WTC11 (cell line): ENCODE measurements around the gene CAMKK2. TPM values are rescaled to one million over a fixed set of nuclear protein-coding genes. Genes with fewer than 3 reads are reported as not detected.

Experiments
- ATAC-seq: fragments of 200-7000 bp; cut with Tn5 transposase; 2 replicates; pipeline ENCODE4 v1.10.0; 2021; ENCODE audit warnings: mild to moderate bottlenecking, moderate library complexity
- CTCF ChIA-PET: fragments of 300-600 bp; sonication (Branson Sonifier 250); formaldehyde crosslinking; loops from one replicate; lab custom pipeline; 2021; ENCODE audit warnings: antibody characterized with exemption; lab: Charles Lee
- POLR2A ChIA-PET: fragments of 350-600 bp; sonication (Branson Sonifier 250); formaldehyde crosslinking; loops from one replicate; lab custom pipeline; 2021; ENCODE audit warnings: antibody characterized with exemption; lab: Charles Lee
- DNase-seq: peaks from one replicate; pipeline ENCODE4 v3.0.0; 2021; ENCODE audit warnings: low spot score
- H3K27ac Mint-ChIP-seq: 2 replicates; pipeline ENCODE4 v1.8.0; 2021; ENCODE audit warnings: mixed read lengths
- H3K27me3 Mint-ChIP-seq: 2 replicates; pipeline ENCODE4 v1.8.0; 2021; ENCODE audit warnings: low read depth, mild to moderate bottlenecking, moderate library complexity, mixed read lengths
- H3K36me3 Mint-ChIP-seq: 2 replicates; pipeline ENCODE4 v1.8.0; 2021; ENCODE audit warnings: mixed read lengths
- H3K4me1 Mint-ChIP-seq: 2 replicates; pipeline ENCODE4 v1.8.0; 2022; ENCODE audit warnings: mixed read lengths
- H3K4me3 Mint-ChIP-seq: 2 replicates; pipeline ENCODE4 v1.8.0; 2021; ENCODE audit warnings: mild to moderate bottlenecking, moderate library complexity, mixed read lengths
- H3K9me3 Mint-ChIP-seq: 2 replicates; pipeline ENCODE4 v1.8.0; 2021; ENCODE audit warnings: mixed read lengths
- ATF1 ChIP-seq: sonication (generic); formaldehyde crosslinking; IDR thresholded peaks from 2 replicates; pipeline ENCODE4 v1.8.1; 2023; ENCODE audit warnings: mild to moderate bottlenecking, moderate library complexity, missing genetic modification reagents
- E2F4 ChIP-seq: sonication (generic); formaldehyde crosslinking; IDR thresholded peaks from 2 replicates; pipeline ENCODE4 v1.8.1; 2022; ENCODE audit warnings: low read depth, mild to moderate bottlenecking, moderate library complexity, missing genetic modification reagents, borderline replicate concordance
- ELF4 ChIP-seq: sonication (generic); formaldehyde crosslinking; IDR thresholded peaks from 2 replicates; pipeline ENCODE4 v1.8.1; 2022; ENCODE audit warnings: low read depth, mild to moderate bottlenecking, moderate library complexity, missing genetic modification reagents
- ESRRA ChIP-seq: sonication (generic); formaldehyde crosslinking; IDR thresholded peaks from 2 replicates; pipeline ENCODE4 v1.8.1; 2022; ENCODE audit warnings: mild to moderate bottlenecking, missing genetic modification reagents, borderline replicate concordance
- FOXK1 ChIP-seq: sonication (generic); formaldehyde crosslinking; IDR thresholded peaks from 2 replicates; pipeline ENCODE4 v1.8.0; 2022; ENCODE audit warnings: mild to moderate bottlenecking, moderate library complexity, missing genetic modification reagents
- FOXP1 ChIP-seq: sonication (generic); formaldehyde crosslinking; IDR thresholded peaks from 2 replicates; pipeline ENCODE4 v1.8.0; 2022; ENCODE audit warnings: missing genetic modification reagents, mild to moderate bottlenecking, moderate library complexity, borderline replicate concordance
- FOXP4 ChIP-seq: sonication (generic); formaldehyde crosslinking; IDR thresholded peaks from 2 replicates; pipeline ENCODE4 v1.8.0; 2022; ENCODE audit warnings: mild to moderate bottlenecking, missing genetic modification reagents
- GABPB1 ChIP-seq: sonication (generic); formaldehyde crosslinking; IDR thresholded peaks from 2 replicates; pipeline ENCODE4 v1.8.1; 2023; ENCODE audit warnings: mild to moderate bottlenecking, missing genetic modification reagents
- HMGXB4 ChIP-seq: sonication (generic); formaldehyde crosslinking; IDR thresholded peaks from 2 replicates; pipeline ENCODE4 v1.8.1; 2023; ENCODE audit warnings: mild to moderate bottlenecking, moderate library complexity, missing genetic modification reagents
- JAZF1 ChIP-seq: fragments of 250-450 bp; sonication (Bioruptor Pico); IDR thresholded peaks from 2 replicates; pipeline ENCODE4 v1.9.0; 2021; ENCODE audit warnings: moderate library complexity, mild to moderate bottlenecking, inconsistent platforms
- MAX ChIP-seq: sonication (generic); formaldehyde crosslinking; IDR thresholded peaks from 2 replicates; pipeline ENCODE4 v1.8.0; 2022; ENCODE audit warnings: mild to moderate bottlenecking, missing genetic modification reagents
- NFE2L1 ChIP-seq: sonication (generic); formaldehyde crosslinking; IDR thresholded peaks from 2 replicates; pipeline ENCODE4 v1.8.1; 2023; ENCODE audit warnings: missing genetic modification reagents
- OVOL2 ChIP-seq: fragments of 250-450 bp; sonication (Bioruptor Pico); IDR thresholded peaks from 2 replicates; pipeline ENCODE4 v1.9.0; 2021; ENCODE audit warnings: mild to moderate bottlenecking, borderline replicate concordance
- PRDM15 ChIP-seq: sonication (generic); formaldehyde crosslinking; IDR thresholded peaks from 2 replicates; pipeline ENCODE4 v1.8.0; 2022; ENCODE audit warnings: missing genetic modification reagents
- PREB ChIP-seq: sonication (generic); formaldehyde crosslinking; IDR thresholded peaks from 2 replicates; pipeline ENCODE4 v1.8.1; 2022; ENCODE audit warnings: mild to moderate bottlenecking, missing genetic modification reagents, moderate library complexity, borderline replicate concordance
- PRRX2 ChIP-seq: fragments of 250-450 bp; sonication (Bioruptor Pico); IDR thresholded peaks from 2 replicates; pipeline ENCODE4 v1.8.0; 2021; ENCODE audit warnings: mild to moderate bottlenecking
- SMAD4 ChIP-seq: sonication (generic); formaldehyde crosslinking; IDR thresholded peaks from 2 replicates; pipeline ENCODE4 v1.8.0; 2022; ENCODE audit warnings: mild to moderate bottlenecking, missing genetic modification reagents
- TEAD1 ChIP-seq: sonication (generic); formaldehyde crosslinking; IDR thresholded peaks from 2 replicates; pipeline ENCODE4 v1.8.0; 2022; ENCODE audit warnings: mild to moderate bottlenecking, missing genetic modification reagents
- TP53 ChIP-seq: sonication (generic); formaldehyde crosslinking; IDR thresholded peaks from 2 replicates; pipeline ENCODE4 v1.8.1; 2023; ENCODE audit warnings: mild to moderate bottlenecking, missing genetic modification reagents
- ZBTB21 ChIP-seq: sonication (generic); formaldehyde crosslinking; IDR thresholded peaks from 2 replicates; pipeline ENCODE4 v1.8.1; 2023; ENCODE audit warnings: mild to moderate bottlenecking, missing genetic modification reagents, borderline replicate concordance
- ZBTB43 ChIP-seq: sonication (generic); formaldehyde crosslinking; IDR thresholded peaks from 2 replicates; pipeline ENCODE4 v1.8.1; 2023; ENCODE audit warnings: mild to moderate bottlenecking, missing genetic modification reagents
- ZNF121 ChIP-seq: sonication (generic); formaldehyde crosslinking; IDR thresholded peaks from 2 replicates; pipeline ENCODE4 v1.8.0; 2023; ENCODE audit warnings: missing genetic modification reagents
- ZNF219 ChIP-seq: sonication (generic); formaldehyde crosslinking; IDR thresholded peaks from 2 replicates; pipeline ENCODE4 v1.8.0; 2023; ENCODE audit warnings: missing genetic modification reagents, mild to moderate bottlenecking, borderline replicate concordance
- ZNF317 ChIP-seq: sonication (generic); formaldehyde crosslinking; IDR thresholded peaks from 2 replicates; pipeline ENCODE4 v1.8.1; 2023; ENCODE audit warnings: low read depth, mild to moderate bottlenecking, moderate library complexity, missing genetic modification reagents, borderline replicate concordance
- ZNF416 ChIP-seq: fragments of 250-450 bp; sonication (Bioruptor Pico); IDR thresholded peaks from 2 replicates; pipeline ENCODE4 v1.9.0; 2021; ENCODE audit warnings: mild to moderate bottlenecking, inconsistent platforms
- total RNA-seq: library from RNA; stranded (reverse); gene quantifications from 3 replicates; pipeline ENCODE4 v1.2.3, GENCODE V29; 2021

The CAMKK2 gene
- total RNA-seq, 1 experiment from 2014 or later = 36.5 TPM

GRCh38 chr12:121209624-121210572, 86.6 kb downstream of the CAMKK2 start, which contains the start of gene P2RX4:
Gene P2RX4, plus strand, starts transcription at chr12:121210129. Its CDS starts 36 bp downstream, at chr12:121210165.
- ChIA-PET CTCF (no interaction called here), POLR2A (interaction anchor here (0.7 kb wide), 1 partner anchor 1313 kb away, joined by 3 read pairs; no protein-coding TSS in a partner anchor)
- ATAC-seq (peak; percentile 94), DNase-seq (peak; percentile 86)
- peak within 1 kb of the TSS; percentile 47; the same call in 1 of the 2 replicates for H3K27ac Mint-ChIP-seq
- no peaks in the 10 kb centered on the region for H3K36me3 Mint-ChIP-seq
- H3K4me1 Mint-ChIP-seq = peaks cover 6% of the 10 kb centered on the region
- H3K4me3 Mint-ChIP-seq = peak within 1 kb of the TSS; percentile 78
- peaks cover 20% of the 10 kb centered on the region for H3K27me3 Mint-ChIP-seq
- H3K9me3 Mint-ChIP-seq = no peaks in the 10 kb centered on the region
- TF ChIP-seq FOXP1 (CRISPR knock-in tag) (peak; percentile 90), ZNF219 (no peak), PRRX2 (CRISPR knock-in tag) (peak; percentile 27; the same call in 1 of the 2 replicates), GABPB1 (CRISPR knock-in tag) (peak; percentile 37; the same call in 1 of the 2 replicates), JAZF1 (CRISPR knock-in tag) (no peak), PRDM15 (0 out of 2 replicates have a peak, but pooled peaks have one; percentile 25), ZNF121 (CRISPR knock-in tag) (peak; percentile 84), FOXK1 (CRISPR knock-in tag) (peak; percentile 56), E2F4 (CRISPR knock-in tag) (0 out of 2 replicates have a peak, but pooled peaks have one; percentile 32), MAX (CRISPR knock-in tag) (peak; percentile 60; the same call in 1 of the 2 replicates), ZNF317 (CRISPR knock-in tag) (no peak), ATF1 (CRISPR knock-in tag) (no peak), ESRRA (CRISPR knock-in tag) (peak; percentile 61; the same call in 1 of the 2 replicates), ZBTB43 (CRISPR knock-in tag) (no peak), ZNF416 (CRISPR knock-in tag) (peak; percentile 55; the same call in 1 of the 2 replicates), FOXP4 (CRISPR knock-in tag) (peak; percentile 74; the same call in 1 of the 2 replicates), ZBTB21 (CRISPR knock-in tag) (no peak), ELF4 (CRISPR knock-in tag) (no peak), TEAD1 (peak; percentile 47; the same call in 1 of the 2 replicates), TP53 (CRISPR knock-in tag) (0 out of 2 replicates have a peak, but pooled peaks have one; percentile 30), SMAD4 (CRISPR knock-in tag) (no peak), OVOL2 (no peak), PREB (CRISPR knock-in tag) (no peak), HMGXB4 (peak; percentile 93), NFE2L1 (CRISPR knock-in tag) (0 out of 2 replicates have a peak, but pooled peaks have one; percentile 47)
